Psoas muscle (tissue), 8 donors: ENCODE measurements around the gene ARMC10. TPM values are rescaled to one million over a fixed set of nuclear protein-coding genes. Genes with fewer than 3 reads are reported as not detected.

Experiments
- ATAC-seq, 4 donors: fragments of 200-7000 bp; cut with Tn5 transposase; one replicate each; pipeline ENCODE4 v1.9.1; 2020; ENCODE audit warnings: moderate library complexity in 3 of 4, mild to moderate bottlenecking in 2 of 4
- DNase-seq, 2 donors: peaks; one replicate each; pipeline ENCODE4 v3.0.0-alpha.2; 2020
- H3K27ac ChIP-seq: fragments of 200-600 bp; one replicate; pipeline ENCODE4 v1.8.0; 2022
- H3K27me3 ChIP-seq, 3 donors: fragments of 200-600 bp in 1 of 3; one replicate each; pipeline versions ENCODE4 v1.6.1 to v1.8.0; 2013 to 2022; ENCODE audit warnings: low read length in 2 of 3, mild to moderate bottlenecking in 2 of 3, moderate library complexity in 1 of 3; ENCODE audit not compliant: insufficient read depth in 3 of 3
- H3K36me3 ChIP-seq, 2 donors: fragments of 200-600 bp in 1 of 2; one replicate each; pipeline versions ENCODE4 v1.6.1 to v1.8.0; 2013 to 2022; ENCODE audit warnings: low read depth in 1 of 2, mild to moderate bottlenecking in 1 of 2, moderate library complexity in 1 of 2; ENCODE audit not compliant: insufficient read depth in 1 of 2
- H3K4me1 ChIP-seq: fragments of 200-600 bp; one replicate; pipeline ENCODE4 v1.8.0; 2022
- H3K4me3 ChIP-seq: fragments of 200-600 bp; one replicate; pipeline ENCODE4 v1.8.0; 2022; ENCODE audit warnings: mild to moderate bottlenecking
- H3K9me3 ChIP-seq: fragments of 200-600 bp; one replicate; pipeline ENCODE4 v1.8.0; 2022
- WGBS, 3 donors: extraction: QIAGEN DNeasy Blood & Tissue Kit; methylation state at CpG; one replicate each; pipeline versions ENCODE4 v1.1.6 to v1.1.7; 2013; 5-methylcytosine and 5-hydroxymethylcytosine counted together
- intact Hi-C, 2 donors: fragments of 100-400 bp; cut with DNase I; formaldehyde crosslinking; loops; one replicate each; pipeline versions ENCODE4 v1.11.0 to v1.14.2; 2022
- polyA plus RNA-seq, 3 donors: library from polyadenylated mRNA; stranded (reverse); fragments of 200-250 nt; gene quantifications; one replicate each; pipeline ENCODE4 v1.2.3, GENCODE V29; 2013
- total RNA-seq, 4 donors: library from RNA; stranded (reverse); fragmentation: NEBNext Ultra II Directional in 2 of 4; extraction: Animal tissue kit (Norgen Biotek cat#: 25700) in 2 of 4; gene quantifications; one replicate each; pipeline versions ENCODE4 v1.2.1 to v1.2.4, GENCODE V29; 2021 to 2023
- TF ChIP-seq, protein P1 (sequence below): fragments of 200-600 bp; IDR thresholded peaks from one replicate; pipeline ENCODE4 v1.8.0; 2022; ENCODE audit warnings: antibody characterized with exemption
- donor health status: healthy with polysubstance abuse.
- donor health status: DM: no; HTN: no; CAD: no; lungs with moderate emphysema.
- donor health status: Bipolar disorder and iron deficiency.
- donor health status: healthy.
- donor health status: DM: yes; HTN: yes; CAD: no.
- donor health status: DM: no; HTN: no; CAD: no.
- donor health status: DM: no; HTN: no; CAD: no.
- donor health status: DM: yes; HTN: yes; CAD: no.

The ARMC10 gene
- total and polyA plus RNA-seq, 7 donors = 12.6 to 26.0 (median 23.9) TPM

DNA sequence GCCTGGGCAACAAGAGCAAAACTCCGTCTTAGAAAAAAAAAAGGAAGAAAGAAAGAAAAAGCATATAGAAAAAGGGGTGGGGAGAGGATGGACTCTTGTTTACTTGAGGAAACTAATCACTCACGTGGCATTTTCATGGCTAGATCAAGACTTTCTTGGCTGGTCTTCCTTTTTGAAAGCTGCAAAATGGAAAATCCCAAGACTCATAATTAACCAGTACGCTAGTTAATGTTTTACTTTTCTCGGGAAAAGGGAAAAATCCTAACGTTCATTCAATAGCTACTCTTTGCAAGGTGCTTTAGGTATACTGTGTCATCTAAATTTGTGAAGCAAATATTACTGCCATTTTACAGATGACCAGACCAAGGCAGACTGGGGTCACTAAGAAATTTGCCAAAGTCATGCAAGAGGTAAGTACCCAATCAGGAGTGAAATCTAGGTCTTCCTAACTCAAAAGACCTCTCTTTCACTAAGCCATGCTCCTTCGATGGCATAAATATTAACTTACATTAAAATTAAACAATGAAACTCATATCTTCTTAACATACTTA, 49.6 kb downstream of the ARMC10 start:
- H3K27ac ChIP-seq = no peak overlapping the region
- H3K4me1 ChIP-seq = peaks cover 2% of the 10 kb centered on the region
- peaks cover 3 to 62% of the 10 kb centered on the region in 2 donors for H3K36me3 ChIP-seq
- TF ChIP-seq, protein P1, sequence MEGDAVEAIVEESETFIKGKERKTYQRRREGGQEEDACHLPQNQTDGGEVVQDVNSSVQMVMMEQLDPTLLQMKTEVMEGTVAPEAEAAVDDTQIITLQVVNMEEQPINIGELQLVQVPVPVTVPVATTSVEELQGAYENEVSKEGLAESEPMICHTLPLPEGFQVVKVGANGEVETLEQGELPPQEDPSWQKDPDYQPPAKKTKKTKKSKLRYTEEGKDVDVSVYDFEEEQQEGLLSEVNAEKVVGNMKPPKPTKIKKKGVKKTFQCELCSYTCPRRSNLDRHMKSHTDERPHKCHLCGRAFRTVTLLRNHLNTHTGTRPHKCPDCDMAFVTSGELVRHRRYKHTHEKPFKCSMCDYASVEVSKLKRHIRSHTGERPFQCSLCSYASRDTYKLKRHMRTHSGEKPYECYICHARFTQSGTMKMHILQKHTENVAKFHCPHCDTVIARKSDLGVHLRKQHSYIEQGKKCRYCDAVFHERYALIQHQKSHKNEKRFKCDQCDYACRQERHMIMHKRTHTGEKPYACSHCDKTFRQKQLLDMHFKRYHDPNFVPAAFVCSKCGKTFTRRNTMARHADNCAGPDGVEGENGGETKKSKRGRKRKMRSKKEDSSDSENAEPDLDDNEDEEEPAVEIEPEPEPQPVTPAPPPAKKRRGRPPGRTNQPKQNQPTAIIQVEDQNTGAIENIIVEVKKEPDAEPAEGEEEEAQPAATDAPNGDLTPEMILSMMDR = no peak
- H3K9me3 ChIP-seq = no peaks in the 10 kb centered on the region
- ATAC-seq = no peak
- no peaks in the 10 kb centered on the region for H3K27me3 ChIP-seq
- intact Hi-C loops = no loop called here
- no peak overlapping the region for H3K4me3 ChIP-seq
- WGBS, 3 donors = 78 to 91% (median 81%) methylated on average over 6 of the region's 6 CpGs
- no peak for DNase-seq

DNA sequence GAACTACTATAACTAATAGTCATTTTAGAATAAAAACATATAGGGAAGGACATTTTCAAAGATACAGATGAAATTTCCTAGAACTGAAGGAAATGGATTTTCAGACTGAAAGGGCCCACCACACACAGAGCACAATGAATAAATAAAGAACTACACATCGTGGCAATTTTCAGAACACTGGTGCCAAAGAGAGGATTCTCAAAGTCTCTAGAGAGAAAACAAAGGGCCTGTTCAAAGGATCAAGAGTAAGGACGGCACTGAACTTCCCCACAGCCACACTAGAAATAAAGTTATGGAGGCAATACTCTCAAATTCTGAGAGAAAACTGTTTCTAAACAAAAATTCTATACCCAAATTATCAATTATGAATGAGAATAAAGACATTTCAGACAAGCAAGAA, 52.1 kb downstream of the ARMC10 start:
- peaks cover 6% of the 10 kb centered on the region for H3K4me1 ChIP-seq
- H3K27ac ChIP-seq = no peak overlapping the region
- no peaks in the 10 kb centered on the region for H3K27me3 ChIP-seq
- TF ChIP-seq, protein P1 = no peak
- H3K9me3 ChIP-seq = no peaks in the 10 kb centered on the region
- peaks cover 0 to 45% of the 10 kb centered on the region in 2 donors for H3K36me3 ChIP-seq
- ATAC-seq (no peak), DNase-seq (no peak)
- 61 to 74% (median 64%) methylated on average over 2 of the region's 2 CpGs for WGBS, 3 donors
- no peak overlapping the region for H3K4me3 ChIP-seq
- intact Hi-C loops = no loop called here

- Histone ChIP-seq H3K27me3 (no peaks in the 10 kb centered on the region), H3K27ac (no peak overlapping the region), H3K9me3 (no peaks in the 10 kb centered on the region), H3K4me3 (no peak overlapping the region), H3K4me1 (peaks cover 13% of the 10 kb centered on the region), H3K36me3 (peaks cover 0 to 26% of the 10 kb centered on the region in 2 donors)
- 62 to 81% (median 77%) methylated on average over 6 of the region's 6 CpGs for WGBS, 3 donors
- TF ChIP-seq, protein P1 = no peak
- ATAC-seq (peak in 1 of 4 donors; percentile 51), DNase-seq (no peak)
- intact Hi-C loops = loop anchor here in 1 of 2 donors (10.0 kb wide), 1 partner anchor 45 kb away; no protein-coding TSS in a partner anchor
Observed at GRCh38 chr7:103129702-103130549, 55.0 kb downstream of the ARMC10 start.

DNA sequence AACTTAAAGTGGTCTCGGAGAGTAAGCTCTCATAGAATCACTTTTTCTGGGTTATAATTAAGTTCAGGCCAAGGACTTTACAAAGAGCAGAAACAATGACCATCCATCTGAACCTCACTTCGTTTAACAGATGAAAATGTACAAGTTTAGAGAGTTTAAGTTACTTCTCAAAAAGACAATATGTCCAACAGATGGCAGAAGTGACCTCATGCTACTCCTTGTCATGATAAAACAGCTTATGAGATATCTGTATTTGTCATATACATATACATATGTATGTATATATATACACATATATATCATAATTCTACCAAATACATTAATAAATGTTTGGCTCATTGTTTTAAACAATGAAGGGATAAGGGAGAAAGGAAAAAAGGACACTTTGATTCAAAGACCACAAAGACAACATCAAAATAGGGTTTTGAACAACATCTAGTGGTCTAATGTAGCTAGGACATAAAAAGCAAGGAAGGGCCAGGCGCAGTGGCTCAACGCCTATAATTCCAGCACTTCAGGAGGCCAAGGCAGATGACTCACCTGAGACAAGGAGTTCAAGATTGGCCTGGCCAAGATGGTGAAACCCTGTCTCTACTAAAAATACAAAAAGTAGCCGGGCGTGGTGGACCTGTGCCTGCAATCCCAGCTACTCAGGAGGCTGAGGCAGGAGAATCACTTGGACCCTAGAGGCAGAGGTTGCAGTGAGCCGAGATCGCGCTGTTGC, 56.1 kb downstream of the ARMC10 start:
- Histone ChIP-seq H3K27me3 (no peaks in the 10 kb centered on the region), H3K27ac (no peak overlapping the region), H3K4me3 (no peak overlapping the region), H3K36me3 (peaks cover 0 to 19% of the 10 kb centered on the region in 2 donors), H3K9me3 (no peaks in the 10 kb centered on the region), H3K4me1 (peaks cover 13% of the 10 kb centered on the region)
- TF ChIP-seq, protein P1 = no peak
- 73 to 91% (median 84%) methylated on average over 9 of the region's 9 CpGs for WGBS, 3 donors
- DNase-seq = no peak
- peak in 2 of 4 donors; percentile 52 to 60 for ATAC-seq
- intact Hi-C loops = loop anchor here in 1 of 2 donors (10.0 kb wide), 1 partner anchor 46 kb away; no protein-coding TSS in a partner anchor
